HK-2 (cell line): ENCODE measurements around the gene ZNF415.
"Not testable (repeated sequence)": the region's sequence is repeated elsewhere in the genome, so short reads cannot be mapped to it uniquely, and the experiment has no call there.

Experiments
- DNase-seq: peaks from one replicate; pipeline ENCODE4 v3.0.0-alpha.2; 2018; ENCODE audit not compliant: unreplicated experiment

The ZNF415 gene

DNA sequence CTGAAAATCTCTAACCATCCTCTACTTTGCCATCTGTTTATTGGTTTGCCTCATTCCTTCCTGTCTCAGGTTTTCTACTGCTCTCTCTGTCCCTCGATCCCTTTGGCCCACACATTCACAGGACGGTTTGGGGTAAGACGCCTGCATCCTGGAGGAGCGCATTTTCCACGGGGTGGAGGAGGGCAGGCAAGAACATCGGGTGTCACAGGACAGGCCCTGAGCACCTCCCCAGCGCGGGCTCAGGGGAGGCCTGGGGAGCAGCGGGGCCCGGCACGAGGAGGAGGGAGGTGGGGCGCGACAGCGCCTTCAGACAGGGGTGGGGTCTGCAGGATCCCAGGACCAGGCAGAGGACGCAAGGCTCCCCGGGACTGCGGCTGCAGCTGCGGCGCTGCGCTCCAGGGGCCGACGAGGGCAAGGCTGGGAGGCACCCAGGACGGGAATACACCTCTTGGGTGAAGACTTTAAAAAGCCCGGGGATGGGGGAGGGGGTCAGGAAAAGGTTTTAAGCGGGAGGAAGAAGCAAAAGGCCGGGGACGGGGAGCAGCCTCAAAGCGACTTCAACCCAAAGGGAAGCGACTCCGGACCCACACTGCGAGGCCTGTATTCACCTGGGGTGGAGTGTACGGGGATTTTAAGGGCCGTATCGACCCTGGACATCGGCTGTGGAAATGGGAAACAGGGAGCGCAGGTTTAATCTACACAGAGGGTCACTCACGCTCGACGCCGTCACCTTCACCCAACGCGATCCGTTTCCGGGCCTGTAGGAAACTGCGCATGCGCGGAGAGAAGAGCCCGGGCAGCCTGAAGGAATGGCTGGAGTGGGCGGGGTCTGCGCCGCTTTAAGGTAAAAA is at the start of gene ZNF415:
TSS of gene ZNF415 (minus strand) at position 770 of the 851 bp plus-strand sequence. CDS start 10,234 bp downstream, outside the sequence.
- DNase-seq: peak; percentile 91

DNA sequence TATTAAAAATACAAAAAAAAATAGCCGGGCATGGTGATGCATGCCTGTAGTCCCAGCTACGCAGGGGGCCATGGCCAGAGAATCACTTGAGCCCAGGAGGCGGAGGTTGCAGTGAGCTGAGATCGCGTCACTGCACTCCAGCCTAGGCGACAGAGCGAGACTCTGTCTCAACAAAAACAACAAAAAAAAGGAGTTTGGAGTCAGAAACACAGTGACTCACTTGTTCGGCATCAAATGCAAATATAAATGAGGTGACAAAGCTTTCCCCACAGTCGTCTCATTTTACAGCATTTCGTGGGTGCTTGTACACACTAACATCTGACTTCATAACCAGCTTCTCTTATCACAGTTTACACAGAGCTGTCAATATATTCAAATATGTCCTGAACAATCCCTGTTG is 49.5 kb upstream of the ZNF415 start:
- no peak for DNase-seq

DNA sequence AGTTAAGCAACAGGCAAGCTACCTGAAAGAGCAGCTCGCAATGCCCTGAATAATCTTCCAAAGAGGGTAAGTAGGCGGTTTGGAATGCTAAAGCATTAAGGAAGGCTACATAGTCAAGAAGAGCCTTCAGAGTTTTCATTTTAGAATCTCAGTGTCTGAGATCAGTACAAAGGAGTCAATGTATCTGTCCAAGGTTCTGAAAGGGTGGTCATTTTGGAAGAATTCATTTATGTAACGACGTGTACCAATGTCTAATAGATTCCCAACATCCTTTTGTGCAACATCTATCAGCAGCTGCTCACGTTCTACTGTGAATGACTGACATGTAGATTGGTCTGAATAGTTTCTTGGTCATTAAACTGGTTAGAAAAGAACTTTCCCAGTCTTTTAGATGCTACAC is 45.3 kb upstream of the ZNF415 start:
- DNase-seq: no peak

DNA sequence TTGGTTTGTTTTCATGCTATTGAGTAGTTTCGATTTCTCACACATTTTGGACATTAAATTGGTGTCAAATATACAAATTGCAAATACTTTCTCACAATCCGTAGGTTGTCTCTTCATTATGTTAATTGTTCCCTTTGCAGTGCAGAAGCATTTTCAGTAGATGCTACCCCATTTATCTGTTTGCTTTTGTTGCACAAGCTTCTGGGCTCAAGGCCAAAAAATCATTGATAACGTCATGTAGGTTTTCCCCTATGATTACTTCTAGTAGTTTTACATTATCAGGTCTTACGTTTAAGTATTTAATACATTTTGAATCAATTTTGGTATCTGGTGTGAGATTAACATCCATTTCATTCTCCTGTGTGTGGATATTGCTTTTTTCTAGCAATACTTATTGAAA is 40.2 kb upstream of the ZNF415 start:
- DNase-seq: no peak

DNA sequence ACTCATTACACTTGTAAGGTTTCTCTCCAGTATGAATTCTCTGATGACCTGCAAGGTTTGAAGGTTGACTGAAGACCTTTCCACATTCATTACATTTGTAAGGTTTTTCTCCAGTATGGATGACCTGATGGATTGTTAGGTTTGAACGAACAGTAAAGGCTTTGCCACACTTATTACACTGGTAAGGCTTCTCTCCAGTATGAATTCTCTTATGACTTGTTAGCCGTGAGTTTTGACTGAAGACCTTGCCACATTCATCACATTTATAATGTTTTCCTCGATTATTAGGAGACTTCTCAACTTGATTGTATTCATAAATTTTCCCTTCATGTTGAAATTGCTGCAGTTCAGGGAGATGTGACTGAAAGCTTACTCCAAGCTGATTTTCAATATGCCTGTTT is 33.0 kb upstream of the ZNF415 start:
- no peak for DNase-seq

DNA sequence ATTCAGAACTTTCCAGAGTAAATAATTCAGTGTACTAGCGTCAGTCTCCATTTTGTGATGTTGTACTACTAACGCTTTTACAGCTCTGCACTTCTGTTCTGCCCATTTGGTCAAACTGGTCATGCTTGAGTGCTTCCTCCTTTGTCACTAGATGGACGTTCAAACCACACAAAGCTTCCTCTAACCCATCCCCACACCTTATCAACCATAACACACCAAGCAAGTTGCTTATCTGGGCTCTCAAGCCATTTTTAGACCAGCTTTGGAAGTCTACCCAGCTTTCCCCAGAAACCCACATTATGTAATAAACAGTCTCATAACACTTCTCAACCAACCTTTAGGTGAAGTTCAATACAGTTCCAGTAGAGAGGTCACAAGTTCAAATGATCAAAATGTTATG is 28.4 kb upstream of the ZNF415 start:
- DNase-seq: no peak

DNA sequence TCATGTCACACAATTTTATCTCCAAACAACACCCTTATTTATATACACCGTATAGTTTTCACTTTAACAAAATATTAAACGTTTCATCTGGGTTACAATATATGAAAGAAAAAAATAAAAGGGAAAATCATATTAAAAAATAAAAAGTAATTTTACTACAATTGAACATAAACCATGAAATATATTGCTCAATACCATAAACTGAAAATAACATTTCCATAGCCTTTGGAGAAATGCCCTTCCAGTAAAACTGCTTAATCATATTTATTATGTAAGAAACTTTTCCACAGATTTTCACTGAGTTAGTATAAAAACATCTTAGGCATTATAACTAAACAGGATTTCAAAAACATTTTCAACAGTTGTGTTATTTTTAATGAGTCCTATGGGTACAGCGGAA is 27.6 kb upstream of the ZNF415 start:
- DNase-seq: no peak

DNA sequence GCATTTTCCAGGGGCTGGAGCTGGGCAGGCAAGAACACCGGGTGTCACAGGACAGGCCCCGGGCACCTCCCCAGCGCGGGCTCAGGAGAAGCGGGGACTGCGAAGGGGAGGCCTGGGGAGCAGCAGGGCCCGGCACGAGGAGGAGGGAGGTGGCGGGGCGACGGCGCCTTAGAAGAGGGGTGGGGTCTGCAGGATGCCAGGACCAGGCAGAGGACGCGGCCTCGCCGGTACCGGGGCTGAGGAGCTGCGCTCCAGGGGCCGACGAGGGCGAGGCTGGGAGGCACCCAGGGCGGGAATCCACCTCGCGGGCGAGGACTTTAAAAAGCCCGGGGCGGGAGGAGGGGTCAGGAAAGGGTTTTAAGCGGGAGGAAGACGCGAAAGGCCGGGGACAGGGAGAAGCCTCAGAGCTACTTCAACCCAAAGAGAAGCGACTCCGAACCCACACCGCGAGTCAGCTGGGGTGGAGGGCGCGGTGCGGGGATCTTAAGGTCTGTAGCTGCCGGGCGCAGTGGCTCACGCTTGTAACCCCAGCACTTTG is 25.5 kb upstream of the ZNF415 start:
- DNase-seq: peak; percentile 57

DNA sequence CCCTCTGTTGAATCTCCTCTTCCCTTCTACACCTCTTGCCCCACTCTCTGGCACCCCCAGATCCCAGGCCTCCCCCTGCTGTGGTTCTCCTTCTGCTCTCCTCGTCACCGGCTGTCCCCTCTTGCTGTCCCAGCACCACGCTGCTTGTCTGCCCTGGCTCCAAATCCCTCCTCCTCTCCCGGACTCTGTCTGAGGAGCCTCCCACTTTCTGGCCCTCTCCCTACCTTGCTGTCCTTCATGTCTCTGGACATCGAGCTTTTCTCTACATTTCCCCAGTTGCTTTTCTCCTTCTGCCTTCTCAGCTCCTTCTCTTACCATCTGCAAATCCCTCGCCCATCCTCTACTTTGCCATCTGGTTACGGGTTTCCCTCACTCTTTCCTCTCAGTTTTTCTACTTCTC is 24.9 kb upstream of the ZNF415 start:
- DNase-seq: peak; percentile 26

DNA sequence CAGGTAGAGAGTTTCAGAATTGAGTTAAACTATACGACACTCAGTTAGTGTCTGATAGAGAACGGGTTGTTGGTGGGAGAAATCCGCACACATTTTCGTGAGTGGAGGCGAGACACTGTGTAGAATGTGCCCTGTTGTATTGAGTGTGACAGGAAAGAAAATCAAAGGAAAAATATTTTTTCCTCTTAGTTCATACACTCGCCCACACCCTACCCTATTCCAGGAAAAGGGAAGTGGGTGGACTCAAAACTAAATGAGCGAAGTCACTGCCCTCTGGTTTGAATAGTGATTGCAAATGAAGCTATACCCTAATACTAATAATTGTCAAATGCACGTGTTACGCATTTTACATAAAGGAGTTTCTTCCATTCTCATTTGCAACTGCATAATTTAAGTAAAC is 24.1 kb upstream of the ZNF415 start:
- DNase-seq: no peak

DNA sequence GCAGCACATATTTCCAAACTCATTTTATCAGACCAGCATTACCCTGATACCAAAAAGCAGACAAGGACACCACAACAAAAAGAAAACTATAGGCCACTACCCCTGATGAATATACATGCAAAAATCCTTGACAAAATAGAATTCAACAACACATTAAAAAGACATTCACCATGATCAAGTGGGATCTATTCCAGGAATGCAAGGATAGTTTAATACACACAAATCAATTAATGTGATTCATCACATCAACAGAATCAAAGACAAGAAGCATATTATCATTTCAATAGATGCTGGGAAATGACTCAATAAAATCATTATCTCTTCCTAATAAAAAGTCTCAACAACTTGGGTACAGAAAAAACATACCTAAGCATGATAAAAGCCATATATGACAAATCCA is 14.9 kb upstream of the ZNF415 start:
- DNase-seq: no peak

DNA sequence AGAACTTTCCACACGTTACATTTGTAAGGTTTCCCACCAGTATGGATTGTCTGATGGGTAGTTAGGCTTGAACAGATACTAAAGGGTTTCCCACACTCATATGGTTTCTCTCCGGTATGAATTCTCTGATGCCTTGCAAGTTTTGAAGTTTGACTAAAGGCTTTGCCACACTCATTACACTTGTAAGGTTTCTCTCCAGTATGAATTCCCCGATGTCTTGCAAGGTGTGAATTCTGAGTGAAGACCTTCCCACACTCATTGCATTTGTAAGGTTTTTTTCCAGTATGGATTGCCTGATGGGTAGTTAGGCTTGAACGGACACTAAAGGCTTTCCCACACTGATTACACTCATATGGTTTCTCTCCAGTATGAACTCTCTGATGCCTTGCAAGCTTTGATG is 7.6 kb upstream of the ZNF415 start:
- no peak for DNase-seq

DNA sequence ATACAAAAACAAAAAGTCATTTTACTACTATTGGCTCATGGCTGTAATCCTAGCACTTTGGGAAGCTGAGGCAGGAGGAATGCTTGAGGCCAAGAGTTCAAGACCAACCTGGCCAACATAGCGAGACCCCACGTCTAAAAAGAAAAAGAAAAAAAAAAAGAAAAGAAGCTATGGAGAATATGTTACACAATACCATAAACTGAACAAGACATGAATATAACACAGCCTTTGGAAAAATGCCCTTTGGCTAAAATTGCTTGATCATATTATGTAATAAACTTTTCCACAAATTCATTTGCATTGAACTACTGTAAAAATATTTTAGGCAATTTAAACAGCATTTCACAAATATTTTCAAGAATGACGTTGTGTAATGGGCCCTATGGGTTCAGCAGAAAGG is 3.7 kb upstream of the ZNF415 start:
- DNase-seq: no peak

DNA sequence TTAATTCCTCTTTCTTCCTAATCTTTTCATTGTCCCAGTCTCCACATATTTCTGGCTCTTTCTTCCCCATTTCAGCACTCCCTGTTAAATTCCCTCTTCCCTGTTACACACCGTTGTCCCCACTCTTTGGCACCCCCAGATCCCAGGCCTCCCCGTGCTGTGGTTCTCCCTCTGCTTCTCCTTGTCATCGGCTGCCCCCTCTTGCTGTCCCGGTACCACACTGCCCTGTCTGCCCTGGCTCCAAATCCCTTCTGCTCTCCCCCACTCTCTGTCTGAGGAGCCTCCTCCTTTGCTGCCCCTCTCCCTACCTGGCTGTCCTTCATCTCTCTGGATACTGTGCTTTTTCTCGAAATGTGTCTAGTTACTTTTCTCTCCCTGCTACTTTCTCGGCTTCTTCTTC is 983 bp downstream of the ZNF415 start:
- DNase-seq: no peak

DNA sequence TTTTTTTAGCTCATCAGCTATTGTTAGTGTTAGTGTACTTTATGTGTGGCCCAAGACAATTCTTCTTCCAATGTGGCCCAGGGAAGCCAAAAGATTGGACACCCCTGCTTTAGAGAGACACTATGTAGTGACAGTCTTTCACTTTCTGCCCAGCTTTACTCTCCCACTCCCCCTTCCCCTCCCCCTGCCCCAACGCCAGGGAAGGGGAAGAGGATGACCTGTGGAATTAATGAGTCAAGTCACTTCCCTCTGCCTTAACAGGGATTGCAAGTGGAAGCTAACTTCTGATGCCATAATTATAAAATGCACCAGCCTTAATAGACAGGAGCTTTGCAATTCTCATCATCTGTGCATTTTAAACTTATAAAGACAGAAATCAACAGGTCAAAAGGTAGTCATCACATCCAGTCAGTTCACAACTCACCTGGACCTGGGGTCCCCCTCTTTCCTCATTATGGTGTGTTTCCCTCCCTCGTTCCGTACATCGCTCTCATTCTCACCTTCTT is 1.6 kb downstream of the ZNF415 start:
- no peak for DNase-seq

DNA sequence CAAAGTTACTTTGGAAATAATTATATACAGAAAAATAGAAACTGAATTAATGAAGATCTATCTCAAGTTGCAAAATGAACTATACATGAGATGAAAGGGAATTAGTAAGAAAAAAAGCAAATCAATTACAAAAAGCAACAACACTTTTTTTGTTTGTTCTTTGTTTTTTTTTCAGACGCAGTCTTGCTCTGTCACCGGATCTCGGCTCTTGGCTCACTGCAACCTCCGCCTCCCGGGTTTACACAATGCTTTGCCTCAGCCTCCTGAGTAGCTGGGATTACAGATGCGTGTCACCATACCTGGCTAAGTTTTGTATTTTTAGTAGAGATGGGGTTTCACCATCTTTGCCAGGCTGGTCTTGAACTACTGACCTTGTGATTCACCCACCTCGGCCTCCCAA is 2.2 kb downstream of the ZNF415 start:
- no peak for DNase-seq

DNA sequence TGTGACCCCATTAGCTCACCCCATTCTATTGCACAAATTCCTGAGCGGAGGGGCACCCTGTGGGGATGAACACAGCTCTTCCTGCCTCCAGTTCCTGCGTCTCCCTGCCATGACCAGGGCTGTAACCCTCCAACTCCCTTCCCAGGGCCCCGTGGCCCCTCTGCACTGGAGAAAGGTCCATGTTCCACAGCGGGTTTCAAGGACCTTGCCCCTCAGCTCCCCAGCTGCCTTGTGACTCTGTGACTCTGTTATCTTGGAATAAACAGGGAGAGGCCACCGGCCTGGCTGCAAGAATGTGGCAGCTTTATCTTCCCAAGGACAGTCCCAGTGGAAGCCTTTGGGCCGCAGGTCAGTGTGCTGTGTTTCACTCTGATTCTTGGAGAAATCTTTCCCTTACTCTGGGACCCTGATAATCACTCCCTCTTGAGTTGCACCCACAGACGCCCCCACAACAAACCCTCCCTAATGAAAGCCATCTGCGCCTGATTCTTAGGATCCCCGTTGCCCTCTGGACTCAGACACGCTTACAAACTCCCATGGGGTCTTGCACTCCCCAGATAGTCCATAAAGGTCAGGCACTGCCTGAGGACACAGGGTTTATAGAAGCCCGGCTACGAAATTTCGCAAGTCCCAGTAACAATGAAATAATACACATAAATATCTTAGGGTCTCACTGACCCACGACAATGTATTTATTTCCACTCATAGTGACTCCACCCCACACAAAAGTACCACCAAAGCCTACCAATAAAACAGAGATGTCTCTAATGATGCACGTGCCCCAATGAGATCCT is 5.8 kb downstream of the ZNF415 start:
- DNase-seq: not testable (repeated sequence)

DNA sequence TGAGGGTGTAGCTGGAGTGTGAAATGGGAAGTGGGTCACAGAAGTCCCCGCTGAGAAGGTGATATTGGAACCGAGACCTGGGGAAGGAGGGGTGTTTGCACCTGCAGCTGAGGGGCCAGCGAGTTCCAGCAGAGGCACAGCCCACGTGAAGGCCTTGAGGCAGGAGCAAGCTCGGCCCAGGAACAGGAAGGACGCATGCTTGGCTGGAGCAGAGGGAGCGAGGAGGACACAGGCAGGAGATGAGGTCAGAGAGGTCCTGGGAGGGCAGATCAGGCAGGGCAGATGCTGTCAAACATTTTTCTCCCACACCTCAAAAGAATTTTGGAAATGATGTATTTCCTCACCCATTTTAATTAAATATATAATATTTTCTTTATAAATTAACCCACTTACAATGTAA is 9.3 kb downstream of the ZNF415 start:
- no peak for DNase-seq

DNA sequence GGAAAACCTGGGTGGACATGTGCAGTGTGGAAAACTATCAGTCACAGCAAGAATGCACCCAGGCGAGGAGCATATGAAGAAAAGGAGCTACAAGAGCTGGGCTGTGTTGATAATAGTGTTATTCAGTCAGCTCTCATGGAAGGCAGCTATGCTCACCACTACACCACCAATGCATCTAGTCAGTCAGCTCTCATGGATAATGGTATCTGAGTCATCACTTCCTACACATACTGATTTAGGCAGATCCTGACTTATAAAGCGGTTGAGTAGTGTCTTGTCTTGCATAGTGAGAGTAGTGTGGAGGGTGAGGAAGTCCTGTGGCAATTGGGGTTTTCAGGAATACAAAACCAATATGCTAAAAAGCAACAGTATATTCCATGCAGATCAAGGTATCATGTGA is 20.4 kb downstream of the ZNF415 start:
- DNase-seq: no peak

DNA sequence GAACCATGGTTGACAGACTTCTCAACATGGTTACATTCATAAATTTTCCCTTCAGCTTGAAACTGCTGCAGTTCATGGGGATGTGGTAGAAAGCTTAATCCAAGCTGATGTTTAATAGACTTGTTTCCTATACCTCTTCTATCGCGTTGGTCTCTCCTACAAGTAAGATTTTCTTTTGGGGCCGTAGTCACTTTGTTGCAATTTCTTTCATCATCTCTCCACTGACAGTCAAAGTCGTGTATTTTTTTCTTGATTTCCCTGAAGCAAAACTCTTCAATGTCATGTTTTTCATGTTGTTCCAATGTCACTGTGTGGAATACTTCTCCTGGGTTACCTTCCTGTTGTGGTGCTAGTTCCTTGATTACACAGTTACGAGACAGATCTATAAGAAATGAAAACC is 23.2 kb downstream of the ZNF415 start:
- no peak for DNase-seq

DNA sequence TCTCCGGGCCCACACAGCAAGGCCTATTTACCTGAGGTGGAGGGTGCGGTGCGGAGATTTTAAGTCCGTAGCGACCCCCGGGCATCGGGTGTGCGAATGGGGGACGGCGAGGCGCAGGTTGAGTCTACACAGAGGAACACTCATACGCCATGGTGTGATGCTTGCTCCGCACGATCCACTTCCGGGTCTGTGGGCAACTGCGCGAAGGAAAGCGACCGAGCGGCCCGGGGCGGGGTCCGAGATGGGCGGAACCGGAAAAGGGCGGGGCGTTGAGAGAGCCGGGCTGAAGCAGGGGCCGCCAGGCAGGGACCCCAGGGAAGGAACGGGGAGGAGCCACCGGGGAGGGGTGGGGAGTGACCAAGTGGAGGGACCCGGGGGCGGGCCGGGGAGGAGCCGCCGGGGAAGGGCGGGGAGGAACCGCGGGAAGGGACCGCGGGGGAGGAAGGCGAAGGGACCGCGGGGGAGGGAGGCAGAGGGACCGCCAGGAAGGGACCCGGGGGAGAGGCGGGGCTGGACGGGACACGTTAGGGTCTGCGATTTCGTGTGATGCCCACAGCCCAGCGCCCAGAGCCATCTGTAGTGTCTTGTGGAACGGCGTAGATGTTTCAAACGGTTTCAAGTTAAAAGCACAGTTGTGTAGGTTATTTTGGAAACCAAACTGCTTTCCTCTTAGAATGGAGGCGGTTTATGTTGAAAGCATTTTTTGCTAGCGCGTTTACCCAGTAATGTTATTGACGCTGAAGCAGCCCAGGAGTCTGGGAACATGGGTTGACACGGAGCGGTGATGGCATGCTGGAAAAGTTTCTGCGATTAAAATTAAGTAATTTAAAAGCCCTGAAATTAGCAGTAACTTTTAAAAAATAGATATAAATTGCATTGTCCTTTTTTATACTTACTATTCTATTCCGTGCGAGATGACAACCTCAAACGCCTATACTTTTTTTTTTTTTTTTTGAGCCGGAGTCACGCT is 29.2 kb downstream of the ZNF415 start, which contains the start of gene ZNF160:
TSS of gene ZNF160 (minus strand) at position 189 of the 970 bp plus-strand sequence. CDS start 17,146 bp downstream, outside the sequence.
- peak; percentile 98 for DNase-seq
